NCI-H2196 treated with DMSO at 0.1 percent for 48 hours (cell line): ENCODE results near the gene BTC.
"Not testable (repeated sequence)": the region's sequence is repeated elsewhere in the genome, so short reads cannot be mapped to it uniquely, and the experiment has no call there.

Experiments
- DNase-seq: peaks from one replicate; lab custom pipeline; 2025; ENCODE audit not compliant: unreplicated experiment; lab: John Stamatoyannopoulos, UW

Gene BTC

GRCh38 chr4:74758551-74759145 is 35.7 kb downstream of the BTC start:
- DNase-seq, result no peak

- no peak for DNase-seq
These were observed 37.2 kb downstream of the BTC start for GRCh38 chr4:74757136-74757535.

- no peak for DNase-seq
These were observed 38.8 kb downstream of the BTC start for GRCh38 chr4:74755486-74755885.

- no peak for DNase-seq
These were observed 40.1 kb downstream of the BTC start for GRCh38 chr4:74754218-74754617.

- no peak for DNase-seq
These were observed 41.5 kb downstream of the BTC start for GRCh38 chr4:74752798-74753197.

DNA sequence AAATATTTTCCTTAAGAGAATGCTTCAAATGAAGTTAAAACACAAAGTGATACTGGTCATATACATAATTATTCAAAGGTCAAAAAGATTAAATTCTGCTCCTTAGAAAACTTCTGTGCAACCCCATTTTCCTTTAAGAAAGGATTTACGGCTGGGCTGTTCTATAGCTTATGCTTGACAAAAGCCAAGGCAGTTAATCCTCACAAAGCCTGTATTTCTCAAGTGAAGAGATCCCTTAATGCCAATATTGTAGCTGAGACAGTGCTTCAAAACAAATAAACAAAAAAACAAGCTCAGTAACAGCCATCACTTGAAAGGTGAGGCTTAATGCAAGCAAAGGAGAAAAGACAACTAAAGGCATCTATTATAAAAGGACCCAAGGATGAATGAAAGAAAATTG is 42.5 kb downstream of the BTC start:
- no peak for DNase-seq

DNA sequence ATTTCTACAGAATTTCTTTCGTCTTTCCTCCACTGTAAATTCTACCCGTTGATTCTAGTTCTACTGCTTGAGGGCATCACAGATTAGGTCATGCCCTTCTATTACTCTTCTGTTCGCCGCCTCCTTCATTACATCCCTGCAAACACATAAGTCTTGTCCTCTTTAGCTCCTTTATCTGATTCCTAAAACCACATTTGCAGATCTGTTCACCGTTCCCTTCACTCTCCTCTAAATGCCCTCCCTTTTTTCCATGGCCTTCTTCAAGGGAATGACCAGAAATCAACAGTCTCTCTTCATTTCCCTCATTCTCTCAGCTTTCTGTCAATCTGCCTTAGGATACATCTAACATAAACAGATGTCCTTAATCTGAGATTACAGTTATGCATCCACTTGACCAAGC is 43.1 kb downstream of the BTC start:
- DNase-seq, result no peak

DNA sequence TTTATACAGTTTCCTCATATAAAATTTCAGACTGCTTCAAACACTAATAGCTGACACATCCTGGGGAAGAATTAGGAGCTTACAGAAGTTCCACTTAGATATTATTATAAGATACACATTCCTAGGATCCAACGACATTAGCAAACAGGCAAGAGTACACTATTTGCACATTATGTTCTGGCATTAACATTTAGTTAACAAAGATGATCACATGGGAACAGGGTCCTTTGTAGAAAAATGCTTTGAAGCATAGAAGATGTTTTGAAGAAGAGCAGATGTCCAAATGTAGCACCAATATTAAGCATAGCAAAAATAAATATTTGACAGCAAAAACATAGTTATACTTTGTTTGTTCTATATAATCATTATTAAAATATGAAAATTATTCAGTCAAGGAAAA is 52.1 kb downstream of the BTC start:
- no peak for DNase-seq

DNA sequence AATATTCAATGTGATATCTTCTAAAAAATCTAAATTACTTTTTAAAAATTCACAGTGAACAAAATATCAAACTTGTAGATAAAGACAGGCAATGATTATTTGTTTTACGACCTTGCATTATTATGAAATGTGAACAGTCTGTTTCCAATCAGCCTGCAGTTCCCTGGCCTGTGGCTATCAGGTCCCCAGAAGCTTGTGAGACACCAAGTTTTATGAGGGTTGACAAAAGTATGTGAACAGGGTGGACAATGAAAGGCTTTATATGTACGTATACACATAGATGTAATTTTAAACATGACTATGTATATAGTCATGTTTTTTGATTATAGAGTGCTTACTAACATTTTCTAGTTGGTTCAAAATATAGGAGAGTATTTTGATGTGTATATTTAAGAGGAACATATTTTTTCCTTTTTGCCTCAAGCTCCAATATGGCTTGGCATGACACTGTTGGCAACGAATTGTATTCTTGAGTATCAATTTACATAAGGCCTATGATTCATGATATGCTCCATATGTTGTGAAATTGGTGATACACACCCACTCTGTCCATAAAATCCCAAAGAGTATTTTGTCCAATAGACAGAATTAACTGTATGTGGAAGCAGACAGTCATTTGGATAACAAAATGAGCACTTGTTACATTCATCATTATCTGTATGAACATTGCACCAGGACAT is 55.7 kb downstream of the BTC start:
- no peak for DNase-seq

DNA sequence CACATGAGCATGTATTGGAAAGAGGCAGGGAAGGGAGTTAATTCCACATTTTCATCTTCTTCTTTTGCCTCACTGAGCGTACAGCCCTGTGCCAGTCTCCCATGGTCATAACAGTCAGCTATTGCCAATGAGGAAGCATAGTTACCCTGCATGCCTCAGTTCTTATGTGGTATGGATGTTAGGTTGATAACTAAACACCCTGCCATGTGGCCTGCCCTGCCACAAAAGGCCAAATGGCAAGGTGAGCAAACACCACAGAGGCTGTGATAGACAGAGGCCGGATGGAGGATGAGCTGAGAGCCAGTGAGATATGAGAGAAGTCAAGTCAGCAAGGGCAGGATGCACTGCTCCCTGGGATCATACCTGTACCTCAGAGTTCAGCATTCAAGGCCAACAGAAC is 59.3 kb downstream of the BTC start:
- DNase-seq, result no peak

- no peak for DNase-seq
These were observed 60.6 kb downstream of the BTC start for GRCh38 chr4:74733756-74734155.

DNA sequence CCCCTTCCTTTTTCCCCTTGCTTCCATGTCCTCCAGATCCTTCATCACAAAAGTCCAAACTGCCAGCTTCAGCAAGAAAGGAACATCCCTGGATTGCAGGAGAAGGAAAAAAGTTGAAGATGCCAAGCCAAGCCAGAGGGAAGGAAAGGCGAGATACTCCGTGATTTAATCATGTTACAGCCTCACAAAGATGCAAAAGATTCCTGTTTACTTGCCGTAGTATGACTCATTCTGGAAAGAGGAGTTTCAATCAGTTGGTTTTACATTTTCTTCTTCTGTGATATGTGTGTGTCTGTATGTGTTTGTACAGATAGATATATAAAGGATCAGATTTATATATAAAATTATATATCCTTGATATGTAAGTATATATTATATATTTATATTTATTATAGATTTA is 69.3 kb downstream of the BTC start:
- DNase-seq, result no peak

- no peak for DNase-seq
These were observed 77.9 kb downstream of the BTC start for GRCh38 chr4:74716436-74716765.

DNA sequence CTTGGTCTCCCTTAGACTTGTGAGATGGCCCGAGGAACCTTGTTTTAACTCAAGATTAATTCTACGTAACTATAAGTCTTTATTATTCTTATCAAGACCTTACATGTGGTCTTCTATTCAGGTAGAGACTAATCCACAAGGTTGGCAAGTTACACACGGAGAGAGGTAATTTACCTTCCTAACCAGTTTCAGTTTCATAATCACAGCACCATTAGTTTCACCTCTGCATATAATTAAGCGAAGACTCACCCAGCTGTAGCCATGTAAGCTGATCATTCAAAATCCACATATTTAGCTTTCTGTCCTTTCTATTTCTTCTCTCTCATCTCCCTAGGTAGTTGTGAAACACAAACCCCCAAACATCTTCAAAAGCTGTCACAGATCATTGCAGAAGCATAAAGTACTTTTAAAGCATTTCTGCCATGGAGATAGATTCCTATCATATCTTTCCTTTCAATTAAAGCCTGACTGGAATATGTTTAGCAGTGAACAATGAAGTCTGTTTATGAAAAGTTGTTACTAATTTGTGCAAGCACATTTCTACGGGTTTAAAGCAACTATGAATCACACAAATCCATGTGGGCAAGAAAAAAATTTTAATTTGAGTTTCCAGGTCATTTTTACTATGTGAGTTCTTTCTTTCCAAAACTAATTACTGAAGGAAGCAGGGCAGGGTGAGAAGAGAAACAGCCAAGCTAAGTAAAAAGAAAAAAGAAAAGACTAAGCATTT is 78.5 kb downstream of the BTC start:
- DNase-seq, result no peak

DNA sequence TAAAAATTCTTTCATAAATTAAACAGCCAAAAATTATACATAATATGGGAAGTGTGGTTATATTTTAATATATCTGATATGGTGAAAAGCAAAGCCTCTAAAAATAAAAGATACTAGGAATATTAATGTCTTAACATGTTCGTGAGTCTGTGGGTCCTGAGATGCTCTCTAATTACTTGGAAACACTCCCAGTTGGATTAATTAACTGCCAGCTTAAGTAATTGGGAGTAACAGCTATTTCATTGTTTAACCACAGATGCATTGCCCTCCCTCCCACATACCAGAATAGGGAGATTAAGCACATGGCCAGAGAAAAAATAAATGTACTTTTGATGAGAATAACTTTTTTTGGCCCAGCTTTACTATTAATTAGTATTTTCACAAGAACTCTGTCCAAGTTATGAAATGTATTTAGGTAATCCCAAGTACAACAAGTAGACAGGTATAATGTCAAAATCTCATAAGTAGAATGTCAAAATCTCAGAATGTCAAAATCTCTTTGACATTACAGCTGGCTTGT is 79.7 kb downstream of the BTC start:
- no peak for DNase-seq

- DNase-seq, result not testable (repeated sequence)
These were observed 86.2 kb downstream of the BTC start for GRCh38 chr4:74708135-74708534.
